ENCODE results near the gene JPH3.

JPH3 gene

DNA sequence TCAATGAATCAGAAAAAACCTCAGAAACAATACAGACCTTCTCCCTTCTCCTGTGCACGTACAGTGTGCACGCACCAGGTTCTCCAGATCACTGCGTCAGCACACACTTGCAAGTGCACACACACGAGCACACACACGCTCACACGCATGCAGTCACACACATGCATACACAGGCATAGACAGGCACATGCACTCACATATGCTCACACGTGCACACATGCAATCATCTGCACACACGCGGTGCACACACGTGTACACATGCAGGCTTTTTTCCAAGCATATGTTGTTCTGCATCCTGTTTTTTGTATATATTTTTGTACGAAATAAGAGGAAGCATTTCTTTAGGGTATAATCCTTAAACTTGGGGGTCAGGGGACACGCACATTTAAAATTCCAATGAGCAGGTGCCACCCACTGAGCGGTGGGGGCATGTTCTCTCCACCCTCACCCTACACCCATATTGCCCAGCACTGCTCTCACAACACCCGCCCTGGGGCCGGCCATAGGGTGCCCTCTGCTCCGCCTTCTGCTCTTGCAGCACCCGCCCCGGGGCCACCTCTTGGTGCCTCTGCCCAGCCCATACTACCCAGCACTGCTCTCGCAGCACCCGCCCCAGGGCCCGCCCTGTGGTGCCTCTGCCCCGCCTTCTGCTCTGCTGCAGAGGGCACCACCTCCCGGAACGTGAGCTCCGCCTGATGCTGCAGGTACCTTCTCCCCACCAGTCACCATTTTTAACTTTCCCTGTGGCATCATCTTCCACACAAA, 142.6 kb downstream of the JPH3 start:
- DNase-seq: no peak

DNA sequence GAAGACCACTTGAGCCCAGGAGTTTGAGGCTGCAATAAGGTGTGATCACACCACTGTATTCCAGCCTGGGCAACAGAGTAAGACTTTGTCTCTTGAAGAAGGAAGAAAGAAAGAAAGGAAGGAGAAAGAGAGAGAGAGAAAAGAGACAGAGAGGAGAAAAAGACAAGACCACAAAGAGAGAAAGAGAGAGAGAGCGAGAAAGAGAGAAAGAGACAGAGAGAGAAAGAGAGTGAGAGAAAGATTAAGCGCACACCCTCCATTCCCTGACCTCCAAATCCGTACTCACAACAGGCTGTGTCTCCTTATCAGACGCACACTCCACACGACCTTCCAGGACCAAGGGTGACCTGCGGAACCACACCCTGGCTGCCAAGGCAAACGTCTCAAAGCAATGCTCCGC, 143.9 kb downstream of the JPH3 start:
- no peak for DNase-seq
